Smooth muscle cell (in vitro differentiated cells): ENCODE results near the gene DHX34. TPM values are rescaled to one million over a fixed set of nuclear protein-coding genes. Genes with fewer than 3 reads are reported as not detected.
"Not testable (repeated sequence)": the region's sequence is repeated elsewhere in the genome, so short reads cannot be mapped to it uniquely, and the experiment has no call there.

Experiments used
- DNase-seq: peaks from one replicate; lab custom pipeline; 2025; ENCODE audit not compliant: unreplicated experiment; lab: John Stamatoyannopoulos, UW
- H2AFZ ChIP-seq: fragments of 200-600 bp; sonication (generic); 2 replicates; pipeline ENCODE4 v1.6.0; 2016; ENCODE audit warnings: antibody characterized with exemption, low read depth, mild to moderate bottlenecking
- H3F3A ChIP-seq: fragments of 200-600 bp; sonication (generic); 2 replicates; pipeline ENCODE4 v1.6.0; 2017; ENCODE audit warnings: antibody characterized with exemption, low read depth
- H3K27ac ChIP-seq: fragments of 200-600 bp; sonication (generic); 2 replicates; pipeline ENCODE4 v1.5.1; 2016; ENCODE audit warnings: low read depth, mild to moderate bottlenecking
- H3K27me3 ChIP-seq: fragments of 200-600 bp; sonication (generic); 2 replicates; pipeline ENCODE4 v1.6.1; 2016; ENCODE audit warnings: low read depth, mild to moderate bottlenecking
- H3K36me3 ChIP-seq: fragments of 200-600 bp; sonication (generic); 2 replicates; pipeline ENCODE4 v1.5.1; 2016; ENCODE audit warnings: low read depth
- H3K4me1 ChIP-seq: fragments of 200-600 bp; sonication (generic); 2 replicates; pipeline ENCODE4 v1.5.1; 2016; ENCODE audit warnings: low read depth
- H3K4me2 ChIP-seq: fragments of 200-600 bp; sonication (generic); 2 replicates; pipeline ENCODE4 v1.6.0; 2016; ENCODE audit warnings: mild to moderate bottlenecking
- H3K4me3 ChIP-seq: fragments of 200-600 bp; sonication (generic); 2 replicates; pipeline ENCODE4 v1.5.1; 2016; ENCODE audit warnings: mild to moderate bottlenecking
- H3K79me2 ChIP-seq: fragments of 200-600 bp; sonication (generic); 2 replicates; pipeline ENCODE4 v1.6.0; 2016; ENCODE audit warnings: low read depth, mild to moderate bottlenecking
- H3K9ac ChIP-seq: fragments of 200-600 bp; sonication (generic); 2 replicates; pipeline ENCODE4 v1.6.0; 2016; ENCODE audit warnings: low read depth
- H3K9me3 ChIP-seq: fragments of 200-600 bp; sonication (generic); replicated peaks from 2 replicates; pipeline ENCODE4 v1.5.1; 2016; ENCODE audit warnings: low read depth
- H4K20me1 ChIP-seq: fragments of 200-600 bp; sonication (generic); 2 replicates; pipeline ENCODE4 v1.6.0; 2016; ENCODE audit warnings: low read depth
- WGBS: methylation state at CpG from one replicate; pipeline ENCODE4 v1.1.7; 2016; ENCODE audit warnings: low lambda C conversion rate; 5-methylcytosine and 5-hydroxymethylcytosine counted together
- polyA plus RNA-seq: library from polyadenylated mRNA; unstranded; fragments of >200 nt; fragmentation: Nextera tagmentation; extraction: Ambion mirVana; gene quantifications from 2 replicates; pipeline ENCODE4 v1.2.1, GENCODE V29; 2016
- total RNA-seq: library from RNA; depleted of rRNA; stranded (reverse); fragments of >200 nt; gene quantifications from 2 replicates; pipeline ENCODE4 v1.2.3, GENCODE V29; 2014
- TF ChIP-seq, protein P1 (sequence below): fragments of 200-600 bp; sonication (generic); IDR thresholded peaks from 2 replicates; pipeline ENCODE4 v1.5.1; 2017; ENCODE audit warnings: borderline replicate concordance, mild to moderate bottlenecking, antibody characterized with exemption; ENCODE audit not compliant: insufficient read depth, poor library complexity, severe bottlenecking

Gene DHX34
- total and polyA plus RNA-seq, 2 experiments from 2014 or later = 7.1 to 9.8 TPM

DNA sequence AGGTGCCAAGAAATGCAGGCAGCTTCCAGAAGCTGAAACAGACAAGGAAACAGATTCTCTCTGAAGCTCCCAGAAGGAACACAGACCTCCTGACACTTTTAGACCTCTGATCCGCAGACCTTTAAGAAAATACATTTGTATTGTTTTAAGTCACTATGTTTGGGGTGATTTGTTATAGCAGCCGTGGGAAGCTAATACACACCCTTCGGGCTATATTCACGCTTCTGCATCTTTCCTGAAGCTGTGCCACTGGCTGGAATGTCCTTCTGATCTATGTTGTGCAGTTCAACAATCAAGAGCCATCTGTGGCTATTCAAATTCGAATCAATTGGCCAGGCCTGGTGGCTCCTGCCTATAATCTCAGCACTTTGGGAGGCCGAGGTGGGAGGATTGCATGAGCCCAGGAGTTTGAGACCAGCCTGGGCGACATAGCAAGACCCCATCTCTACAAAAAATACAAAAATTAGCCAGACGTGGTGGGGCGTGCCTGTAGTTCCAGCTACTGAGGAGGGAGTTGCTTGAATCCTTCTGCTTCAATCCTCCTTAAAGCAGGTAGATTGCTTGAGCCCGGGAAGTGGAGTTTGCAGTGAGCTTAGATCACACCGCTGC lies 5.8 kb upstream of the DHX34 start:
- TF ChIP-seq, protein P1, sequence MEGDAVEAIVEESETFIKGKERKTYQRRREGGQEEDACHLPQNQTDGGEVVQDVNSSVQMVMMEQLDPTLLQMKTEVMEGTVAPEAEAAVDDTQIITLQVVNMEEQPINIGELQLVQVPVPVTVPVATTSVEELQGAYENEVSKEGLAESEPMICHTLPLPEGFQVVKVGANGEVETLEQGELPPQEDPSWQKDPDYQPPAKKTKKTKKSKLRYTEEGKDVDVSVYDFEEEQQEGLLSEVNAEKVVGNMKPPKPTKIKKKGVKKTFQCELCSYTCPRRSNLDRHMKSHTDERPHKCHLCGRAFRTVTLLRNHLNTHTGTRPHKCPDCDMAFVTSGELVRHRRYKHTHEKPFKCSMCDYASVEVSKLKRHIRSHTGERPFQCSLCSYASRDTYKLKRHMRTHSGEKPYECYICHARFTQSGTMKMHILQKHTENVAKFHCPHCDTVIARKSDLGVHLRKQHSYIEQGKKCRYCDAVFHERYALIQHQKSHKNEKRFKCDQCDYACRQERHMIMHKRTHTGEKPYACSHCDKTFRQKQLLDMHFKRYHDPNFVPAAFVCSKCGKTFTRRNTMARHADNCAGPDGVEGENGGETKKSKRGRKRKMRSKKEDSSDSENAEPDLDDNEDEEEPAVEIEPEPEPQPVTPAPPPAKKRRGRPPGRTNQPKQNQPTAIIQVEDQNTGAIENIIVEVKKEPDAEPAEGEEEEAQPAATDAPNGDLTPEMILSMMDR = no peak
- Histone ChIP-seq H3K4me3 (no peak overlapping the region), H3F3A (no peaks in the 10 kb centered on the region), H3K9ac (no peak overlapping the region), H3K9me3 (no peaks in the 10 kb centered on the region), H3K79me2 (no peaks in the 10 kb centered on the region), H3K36me3 (no peaks in the 10 kb centered on the region), H3K27me3 (no peaks in the 10 kb centered on the region), H2AFZ (no peak overlapping the region), H3K4me1 (no peaks in the 10 kb centered on the region), H3K4me2 (no peak overlapping the region), H4K20me1 (no peaks in the 10 kb centered on the region), H3K27ac (no peak overlapping the region)
- 93% methylated on average over 11 of the region's 11 CpGs for WGBS
- DNase-seq = no peak

DNA sequence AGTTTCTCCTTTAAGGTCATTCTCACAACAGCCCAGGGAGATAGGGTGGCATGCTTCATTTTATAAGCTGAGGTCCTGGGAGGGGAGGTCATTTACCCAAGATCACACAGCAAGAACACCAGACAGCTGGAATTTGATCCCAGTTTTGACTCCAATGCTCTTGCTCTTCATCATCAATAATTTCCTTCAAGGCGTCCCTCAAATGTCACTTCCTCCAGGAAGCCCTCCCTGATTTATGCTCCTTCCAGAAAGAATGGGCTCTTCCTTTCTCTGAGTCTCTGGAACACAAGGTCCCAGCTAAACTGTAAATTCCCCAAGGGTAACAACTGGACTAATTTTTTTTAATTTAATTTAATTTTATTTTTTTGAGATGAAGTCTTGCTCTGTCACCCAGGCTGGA lies 4.7 kb upstream of the DHX34 start:
- Histone ChIP-seq H3K4me1 (no peaks in the 10 kb centered on the region), H3F3A (no peaks in the 10 kb centered on the region), H2AFZ (no peak overlapping the region), H4K20me1 (no peaks in the 10 kb centered on the region), H3K79me2 (peaks cover 2% of the 10 kb centered on the region), H3K27ac (no peak overlapping the region), H3K36me3 (no peaks in the 10 kb centered on the region), H3K9me3 (no peaks in the 10 kb centered on the region), H3K9ac (no peak overlapping the region), H3K4me3 (no peak overlapping the region), H3K4me2 (no peak overlapping the region), H3K27me3 (no peaks in the 10 kb centered on the region)
- 72% methylated on average over 1 of the region's 1 CpG for WGBS
- TF ChIP-seq, protein P1 = no peak
- DNase-seq = no peak

DNA sequence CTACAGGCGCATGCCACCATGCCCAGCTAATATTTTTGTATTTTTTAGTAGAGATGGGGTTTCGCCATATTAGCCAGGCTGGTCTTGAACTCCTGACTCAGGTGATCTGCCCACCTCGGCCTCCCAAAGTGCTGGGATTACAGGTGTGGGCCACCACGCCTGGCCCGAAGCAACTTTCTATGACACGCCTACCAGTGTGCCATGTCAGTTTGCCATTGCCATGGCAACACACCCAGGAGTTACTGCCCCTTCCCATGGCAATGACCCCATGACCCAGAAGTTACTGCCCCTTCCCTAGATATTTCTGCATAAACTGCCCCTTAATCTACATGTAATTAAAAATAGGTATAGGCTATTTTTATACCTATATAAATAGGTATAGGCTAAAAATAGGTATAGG lies 3.1 kb upstream of the DHX34 start:
- not testable (repeated sequence) for H3K4me3 ChIP-seq, H3K9ac ChIP-seq, H3F3A ChIP-seq, DNase-seq, H4K20me1 ChIP-seq, H3K36me3 ChIP-seq, H2AFZ ChIP-seq, H3K4me1 ChIP-seq, H3K4me2 ChIP-seq, H3K27ac ChIP-seq, H3K9me3 ChIP-seq, H3K27me3 ChIP-seq
- H3K79me2 ChIP-seq = peaks cover 18% of the 10 kb centered on the region
- WGBS = 93% methylated on average over 6 of the region's 6 CpGs

DNA sequence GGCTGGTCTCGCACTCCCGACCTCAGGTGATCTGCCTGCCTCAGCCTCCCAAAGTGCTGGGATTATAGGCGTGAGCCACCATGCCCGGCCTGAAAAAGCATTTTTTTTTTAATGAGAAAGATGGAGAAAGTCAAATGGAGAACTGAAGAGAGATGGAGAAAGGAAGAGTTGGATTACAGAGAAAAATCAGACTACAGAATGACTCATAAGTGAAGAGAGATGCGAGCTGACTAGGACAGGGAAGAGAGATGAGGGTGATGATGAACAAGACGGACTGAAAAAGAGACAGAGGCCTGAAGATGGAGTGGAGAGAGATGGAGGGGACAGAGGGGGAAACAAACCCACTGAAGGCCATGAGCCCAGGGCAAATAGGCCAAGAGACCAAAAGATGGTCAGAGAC lies 1.5 kb downstream of the DHX34 start:
- Histone ChIP-seq H3K4me3 (no peak overlapping the region), H3K79me2 (peaks cover 22% of the 10 kb centered on the region), H3K9me3 (no peaks in the 10 kb centered on the region), H3K36me3 (peaks cover 7% of the 10 kb centered on the region), H3K27me3 (no peaks in the 10 kb centered on the region), H3K4me2 (peak overlapping the region; percentile 98), H3K4me1 (peaks cover 10% of the 10 kb centered on the region), H4K20me1 (no peaks in the 10 kb centered on the region), H3K27ac (no peak overlapping the region), H2AFZ (no peak overlapping the region), H3F3A (no peaks in the 10 kb centered on the region), H3K9ac (no peak overlapping the region)
- 76% methylated on average over 6 of the region's 6 CpGs for WGBS
- no peak for DNase-seq
- TF ChIP-seq, protein P1 = no peak
